ENCODE data around the gene INAFM1.
A peak's percentile ranks its signal among the peaks of the same experiment; 100 is the strongest.

INAFM1 gene

GRCh38 chr19:47274071-47274890 lies at the start of gene INAFM1:
Gene INAFM1, plus strand, starts transcription at chr19:47274885. Its CDS starts 35 bp downstream, at chr19:47274920.
- TF ChIP-seq Cebpa-rat (IDR thresholded peaks at IDR 0.05): no peak
- H3K4me3 ChIP-seq: peak within 1 kb of the TSS; percentile 78
- peaks cover 16% of the 10 kb centered on the region for H3K27me3 ChIP-seq
- peaks cover 52% of the 10 kb centered on the region for H3K4me1 ChIP-seq
- H3K36me3 ChIP-seq: peaks cover 26% of the 10 kb centered on the region
- peaks cover 22% of the 10 kb centered on the region for H4K20me1 ChIP-seq
- no peaks in the 10 kb centered on the region for H3K9me3 ChIP-seq
- peak within 1 kb of the TSS; percentile 100 for H3K4me2 ChIP-seq
- peak within 1 kb of the TSS; percentile 86 for H3K27ac ChIP-seq
- H3K9ac ChIP-seq: peak within 1 kb of the TSS; percentile 82

GRCh38 chr19:47225746-47226425 lies 48.8 kb upstream of the INAFM1 start:
- peak overlapping the region; percentile 86 for H3K4me3 ChIP-seq
- peaks cover 40% of the 10 kb centered on the region for H4K20me1 ChIP-seq
- no peaks in the 10 kb centered on the region for H3K9me3 ChIP-seq
- peak overlapping the region; percentile 97 for H3K27ac ChIP-seq
- H3K27me3 ChIP-seq: peaks cover 19% of the 10 kb centered on the region; the same call in 1 of the 2 replicates
- no peak for TF ChIP-seq Cebpa-rat (IDR thresholded peaks at IDR 0.05)
- peaks cover 23% of the 10 kb centered on the region for H3K36me3 ChIP-seq
- H3K9ac ChIP-seq: peak overlapping the region; percentile 88
- peaks cover 47% of the 10 kb centered on the region for H3K4me1 ChIP-seq
- peak overlapping the region; percentile 99 for H3K4me2 ChIP-seq

DNA sequence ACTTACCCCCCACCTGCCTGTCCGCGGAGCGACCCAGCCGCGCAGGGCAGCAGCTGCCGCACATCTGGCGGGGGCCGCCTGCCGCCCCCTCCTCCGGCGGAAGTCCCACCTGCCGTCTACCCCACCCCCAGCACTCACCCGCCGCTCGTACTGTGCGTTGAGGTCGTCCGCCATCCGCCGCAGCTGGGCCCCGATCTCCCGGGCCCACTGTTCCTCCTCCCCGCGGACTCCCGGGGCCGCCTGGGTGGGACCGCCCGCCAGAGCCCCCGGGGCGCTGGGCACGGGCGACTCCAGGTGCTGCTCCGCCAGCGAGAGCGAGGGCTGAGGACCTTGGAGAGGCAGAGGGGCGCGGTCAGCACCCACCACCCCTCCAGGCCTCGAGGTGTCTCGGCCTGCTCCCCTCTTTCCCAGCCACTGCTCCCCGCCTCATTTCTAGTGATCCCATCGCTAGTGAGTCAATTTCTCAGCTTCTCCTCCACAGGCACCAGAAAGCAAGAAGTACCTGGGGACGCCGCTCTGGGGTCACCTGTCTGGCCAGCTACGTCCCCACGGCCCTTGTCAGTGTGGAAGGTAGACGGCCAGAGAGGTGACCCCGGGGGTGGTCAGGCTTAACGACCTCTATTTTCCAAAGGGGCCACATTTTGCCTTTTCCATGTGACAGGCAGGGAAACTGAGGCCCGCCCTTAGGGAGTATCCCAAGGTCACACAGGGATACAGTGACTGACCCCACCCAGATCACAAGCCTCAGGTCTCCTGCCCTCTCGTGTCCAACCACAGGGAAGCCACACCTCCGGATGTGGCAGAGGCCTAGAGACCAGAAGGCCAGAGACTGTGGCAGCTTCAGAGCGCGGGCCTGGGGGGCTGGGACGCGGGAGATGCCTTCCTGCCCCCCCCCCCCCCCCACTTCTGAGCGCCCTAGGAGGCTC lies 48.0 kb upstream of the INAFM1 start:
- Histone ChIP-seq H3K4me2 (peak overlapping the region; percentile 99), H3K4me3 (peak overlapping the region; percentile 86), H4K20me1 (peaks cover 33% of the 10 kb centered on the region), H3K36me3 (peaks cover 15% of the 10 kb centered on the region; the same call in 1 of the 2 replicates), H3K27ac (peak overlapping the region; percentile 97), H3K27me3 (peaks cover 19% of the 10 kb centered on the region; the same call in 1 of the 2 replicates), H3K9me3 (no peaks in the 10 kb centered on the region), H3K4me1 (peaks cover 53% of the 10 kb centered on the region), H3K9ac (peak overlapping the region; percentile 88)
- no peak for TF ChIP-seq Cebpa-rat (IDR thresholded peaks at IDR 0.05)

DNA sequence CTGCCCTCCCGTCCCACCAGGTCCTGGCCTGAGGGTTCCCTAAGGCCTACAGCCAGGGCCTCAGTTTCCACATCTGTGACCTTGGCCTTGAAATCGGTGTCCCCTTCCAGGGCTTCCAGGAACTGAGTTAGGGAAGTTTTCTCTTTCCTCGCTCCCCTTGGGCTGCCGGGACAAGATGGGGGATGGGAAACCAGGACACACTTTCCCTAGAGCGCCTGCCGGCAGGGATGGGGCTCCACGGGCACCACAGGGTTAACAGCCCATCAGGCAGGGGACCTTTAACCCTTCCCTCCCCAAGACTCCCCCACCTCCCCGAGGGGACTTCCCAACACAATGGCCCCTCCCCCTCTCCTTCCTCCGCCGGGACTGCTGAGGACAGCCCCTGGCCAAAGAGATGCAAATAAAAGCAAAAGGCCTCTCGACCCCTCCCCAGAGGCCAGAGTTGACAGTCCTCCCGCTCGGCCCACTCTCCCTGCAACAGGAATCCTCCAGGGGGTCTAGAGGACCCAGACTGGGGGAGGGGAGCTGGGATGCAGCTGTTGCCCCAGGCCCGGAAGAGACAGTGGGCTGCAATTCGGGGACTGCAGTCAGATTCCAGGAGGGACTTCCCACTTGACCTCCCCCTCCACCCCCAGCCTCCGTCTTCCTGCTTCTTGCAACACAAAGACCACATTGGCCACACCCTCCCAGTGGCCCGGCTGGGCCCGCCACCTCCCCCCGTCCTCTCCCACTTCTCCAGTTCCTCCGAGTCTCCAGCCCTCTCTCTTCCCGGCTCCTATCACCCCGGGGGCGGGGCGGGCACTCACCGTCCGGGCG lies 47.1 kb upstream of the INAFM1 start:
- no peak for TF ChIP-seq Cebpa-rat (IDR thresholded peaks at IDR 0.05)

DNA sequence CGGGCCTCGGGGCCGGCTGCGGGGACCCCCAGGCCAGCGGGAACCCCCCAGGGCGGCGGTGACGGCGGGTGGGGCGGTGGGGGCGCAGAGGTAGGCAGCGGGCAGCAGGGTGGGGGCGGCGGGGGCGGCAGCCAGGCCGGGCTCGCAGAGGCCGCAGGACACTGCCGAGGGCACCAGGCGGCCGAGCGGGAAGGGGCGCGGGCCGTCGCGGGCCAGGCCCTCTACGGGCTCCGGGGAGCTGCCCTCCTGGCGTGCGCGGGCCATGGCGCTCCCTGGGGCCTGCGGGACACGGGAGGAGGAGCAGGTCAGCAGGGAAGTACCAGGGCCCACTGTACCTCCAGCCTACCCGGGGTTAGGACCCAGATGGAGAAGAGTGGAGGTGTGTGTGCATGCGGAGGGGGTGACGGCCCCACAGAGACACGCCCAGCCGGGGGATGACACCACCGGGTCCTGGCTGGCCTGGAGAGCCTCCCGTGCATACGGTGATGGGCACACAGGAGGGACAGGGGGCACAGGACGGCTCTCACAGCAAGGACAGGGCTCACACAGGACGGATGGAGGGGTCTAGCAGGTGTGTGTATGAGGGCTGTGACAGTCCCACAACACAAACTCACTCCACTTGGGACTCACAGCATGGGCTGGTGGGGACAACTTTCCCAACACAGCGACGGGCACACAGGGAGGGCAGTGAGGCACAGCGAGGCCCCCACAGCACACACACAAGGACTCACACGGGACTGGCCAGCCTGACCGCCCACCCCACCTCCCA lies 46.3 kb upstream of the INAFM1 start:
- Histone ChIP-seq H3K27ac (peak overlapping the region; percentile 97), H3K4me3 (peak overlapping the region; percentile 86), H3K4me1 (peaks cover 65% of the 10 kb centered on the region), H3K4me2 (peak overlapping the region; percentile 99), H4K20me1 (peaks cover 23% of the 10 kb centered on the region), H3K27me3 (peaks cover 19% of the 10 kb centered on the region; the same call in 1 of the 2 replicates), H3K9ac (peak overlapping the region; percentile 88), H3K36me3 (peaks cover 8% of the 10 kb centered on the region; the same call in 1 of the 2 replicates), H3K9me3 (no peaks in the 10 kb centered on the region)
- no peak for TF ChIP-seq Cebpa-rat (IDR thresholded peaks at IDR 0.05)

More for the DNA sequence above, 47.1 kb upstream of the INAFM1 start:
- peak overlapping the region; percentile 99 for H3K4me2 ChIP-seq
- no peaks in the 10 kb centered on the region for H3K9me3 ChIP-seq
- peak overlapping the region; percentile 97 for H3K27ac ChIP-seq
- peaks cover 8% of the 10 kb centered on the region; the same call in 1 of the 2 replicates for H3K36me3 ChIP-seq
- H4K20me1 ChIP-seq: peaks cover 24% of the 10 kb centered on the region
- peak overlapping the region; percentile 88 for H3K9ac ChIP-seq
- peaks cover 61% of the 10 kb centered on the region for H3K4me1 ChIP-seq
- peak overlapping the region; percentile 86 for H3K4me3 ChIP-seq
- peaks cover 19% of the 10 kb centered on the region; the same call in 1 of the 2 replicates for H3K27me3 ChIP-seq

- H3K4me2 ChIP-seq: peak overlapping the region; percentile 99
- peak overlapping the region; percentile 86 for H3K4me3 ChIP-seq
- H3K4me1 ChIP-seq: peaks cover 65% of the 10 kb centered on the region
- peak overlapping the region; percentile 97 for H3K27ac ChIP-seq
- peaks cover 19% of the 10 kb centered on the region; the same call in 1 of the 2 replicates for H3K27me3 ChIP-seq
- 0 out of 2 replicates have a peak, but pooled peaks cover under 1% of the 10 kb centered on the region for H3K36me3 ChIP-seq
- H4K20me1 ChIP-seq: peaks cover 23% of the 10 kb centered on the region
- TF ChIP-seq Cebpa-rat (IDR thresholded peaks at IDR 0.05): no peak
- H3K9me3 ChIP-seq: no peaks in the 10 kb centered on the region
- H3K9ac ChIP-seq: peak overlapping the region; percentile 88
Observed at GRCh38 chr19:47228937-47229675, 45.6 kb upstream of the INAFM1 start.

- Histone ChIP-seq H3K4me1 (peaks cover 65% of the 10 kb centered on the region), H3K27ac (peak overlapping the region; percentile 83; the same call in 1 of the 2 replicates), H3K9ac (peak overlapping the region; percentile 88)
Observed at GRCh38 chr19:47229676-47230053, 45.0 kb upstream of the INAFM1 start.

More at GRCh38 chr19:47229676-47230053, 45.0 kb upstream of the INAFM1 start:
- Histone ChIP-seq H3K4me2 (peak overlapping the region; percentile 99), H4K20me1 (peaks cover 23% of the 10 kb centered on the region), H3K27me3 (peaks cover 19% of the 10 kb centered on the region; the same call in 1 of the 2 replicates), H3K4me3 (peak overlapping the region; percentile 86), H3K9me3 (no peaks in the 10 kb centered on the region), H3K36me3 (no peaks in the 10 kb centered on the region)
- no peak for TF ChIP-seq Cebpa-rat (IDR thresholded peaks at IDR 0.05)
